GM23248 (cell line): ENCODE results near the gene RABL2A. TPM values are rescaled to one million over a fixed set of nuclear protein-coding genes. Genes with fewer than 3 reads are reported as not detected.
"Not testable (repeated sequence)": the region's sequence is repeated elsewhere in the genome, so short reads cannot be mapped to it uniquely, and the experiment has no call there.

Source experiments
- DNase-seq: peaks from one replicate; pipeline ENCODE4 v3.0.0-alpha.2; 2015
- H2AFZ ChIP-seq: fragments of 200-600 bp; sonication (generic); 2 replicates; pipeline ENCODE4 v1.6.1; 2016; ENCODE audit warnings: antibody characterized with exemption
- H3F3A ChIP-seq: fragments of 200-600 bp; sonication (generic); 2 replicates; pipeline ENCODE4 v1.6.1; 2016; ENCODE audit warnings: mild to moderate bottlenecking, antibody characterized with exemption, mixed run types; ENCODE audit not compliant: insufficient read depth
- H3K27ac ChIP-seq: fragments of 200-600 bp; sonication (generic); 2 replicates; pipeline ENCODE4 v1.5.1; 2016; ENCODE audit warnings: mild to moderate bottlenecking
- H3K27me3 ChIP-seq: fragments of 200-600 bp; sonication (generic); replicated peaks from 2 replicates; pipeline ENCODE4 v1.6.1; 2016; ENCODE audit warnings: mild to moderate bottlenecking; ENCODE audit not compliant: insufficient read depth
- H3K36me3 ChIP-seq: fragments of 200-600 bp; sonication (generic); 2 replicates; pipeline ENCODE4 v1.6.1; 2016; ENCODE audit warnings: low read depth, mild to moderate bottlenecking
- H3K4me1 ChIP-seq: fragments of 200-600 bp; sonication (generic); 2 replicates; pipeline ENCODE4 v1.6.1; 2016; ENCODE audit warnings: mild to moderate bottlenecking; ENCODE audit not compliant: insufficient read depth
- H3K4me2 ChIP-seq: fragments of 200-600 bp; sonication (generic); one replicate; pipeline ENCODE4 v1.6.1; 2016; ENCODE audit warnings: mild to moderate bottlenecking; ENCODE audit not compliant: unreplicated experiment
- H3K4me3 ChIP-seq: fragments of 200-600 bp; sonication (generic); 2 replicates; pipeline ENCODE4 v1.5.1; 2016; ENCODE audit warnings: mild to moderate bottlenecking
- H3K79me2 ChIP-seq: fragments of 200-600 bp; sonication (generic); 2 replicates; pipeline ENCODE4 v1.6.1; 2016; ENCODE audit warnings: mild to moderate bottlenecking; ENCODE audit not compliant: insufficient read depth
- H3K9ac ChIP-seq: fragments of 200-600 bp; sonication (generic); 2 replicates; pipeline ENCODE4 v1.6.1; 2016; ENCODE audit warnings: mild to moderate bottlenecking
- H3K9me2 ChIP-seq: fragments of 200-600 bp; sonication (generic); 2 replicates; pipeline ENCODE4 v1.6.1; 2016; ENCODE audit warnings: mixed run types, mild to moderate bottlenecking, moderate library complexity; ENCODE audit not compliant: insufficient read depth
- H3K9me3 ChIP-seq: fragments of 200-600 bp; sonication (generic); one replicate; pipeline ENCODE4 v1.6.1; 2017; ENCODE audit warnings: low read depth
- H4K20me1 ChIP-seq: fragments of 200-600 bp; sonication (generic); 2 replicates; pipeline ENCODE4 v1.6.0; 2016; ENCODE audit not compliant: insufficient read depth
- EZH2 ChIP-seq: fragments of 200-600 bp; sonication (generic); IDR thresholded peaks from 2 replicates; pipeline ENCODE4 v1.6.1; 2018; ENCODE audit warnings: antibody characterized with exemption, mild to moderate bottlenecking; ENCODE audit not compliant: insufficient read depth, poor library complexity, severe bottlenecking
- EZH2phosphoT487 ChIP-seq: fragments of 200-600 bp; sonication (generic); IDR thresholded peaks from 2 replicates; pipeline ENCODE4 v1.6.1; 2018; ENCODE audit warnings: antibody characterized with exemption, moderate library complexity, mild to moderate bottlenecking, low read depth; ENCODE audit not compliant: insufficient read depth
- WGBS, 2 experiments: methylation state at CpG; one replicate each; pipeline ENCODE4 v1.1.6; 2015 to 2017; ENCODE audit warnings: low lambda C conversion rate in 2 of 2, low coverage in 1 of 2; ENCODE audit errors: missing lambda C conversion rate in 2 of 2; 5-methylcytosine and 5-hydroxymethylcytosine counted together
- in situ Hi-C: fragments of 300-500 bp; cut with MboI; formaldehyde crosslinking; loops from 2 replicates; pipeline ENCODE4 v1.15.0; 2020
- polyA plus RNA-seq: library from polyadenylated mRNA; unstranded; fragments of >200 nt; fragmentation: Nextera tagmentation; extraction: Ambion mirVana; gene quantifications from 2 replicates; pipeline ENCODE4 v1.2.1, GENCODE V29; 2016
- total RNA-seq: library from RNA; depleted of rRNA; stranded (reverse); fragments of >200 nt; shearing (Covaris generic); gene quantifications from 2 replicates; pipeline ENCODE4 v1.2.3, GENCODE V29; 2014

RABL2A gene
- total and polyA plus RNA-seq, 2 experiments from 2014 or later = 4.3 to 9.7 TPM

- in situ Hi-C loops, H2AFZ ChIP-seq, H3K9me2 ChIP-seq, H3K27me3 ChIP-seq, H3K79me2 ChIP-seq, H3K9me3 ChIP-seq, H3K27ac ChIP-seq, H3K4me2 ChIP-seq, H3K9ac ChIP-seq, H4K20me1 ChIP-seq, H3F3A ChIP-seq, H3K4me1 ChIP-seq, H3K4me3 ChIP-seq, H3K36me3 ChIP-seq: not testable (repeated sequence)
- peak; percentile 64 for DNase-seq
- 83 to 85% methylated on average over 45 to 49 of the region's 51 CpGs for WGBS, 2 experiments
Observed at GRCh38 chr2:113602040-113602769, 24.9 kb upstream of the RABL2A start.

- no peak for DNase-seq
- Histone ChIP-seq H3K27ac (peak overlapping the region; percentile 51), H3K4me2 (no peak overlapping the region), H4K20me1 (no peaks in the 10 kb centered on the region), H3K27me3 (no peaks in the 10 kb centered on the region), H3K4me1 (no peaks in the 10 kb centered on the region), H3K4me3 (peak overlapping the region; percentile 68), H3K9me3 (no peaks in the 10 kb centered on the region), H3F3A (no peaks in the 10 kb centered on the region), H3K9me2 (no peaks in the 10 kb centered on the region), H3K79me2 (no peaks in the 10 kb centered on the region), H2AFZ (no peak overlapping the region), H3K36me3 (no peaks in the 10 kb centered on the region), H3K9ac (peak overlapping the region; percentile 61)
- in situ Hi-C loops = no loop called here
- TF ChIP-seq EZH2phosphoT487 (no peak), EZH2 (no peak)
- 73% methylated on average over 2 of the region's 2 CpGs; no CpG with 5 or more reads in 1 of the 2 experiments for WGBS, 2 experiments
Observed at GRCh38 chr2:113602869-113603466, 24.1 kb upstream of the RABL2A start.

- H3K4me1 ChIP-seq, H3K36me3 ChIP-seq, H3K4me2 ChIP-seq, in situ Hi-C loops, H2AFZ ChIP-seq, H3K9me2 ChIP-seq, H4K20me1 ChIP-seq, H3K79me2 ChIP-seq, H3F3A ChIP-seq, H3K27me3 ChIP-seq, H3K9me3 ChIP-seq: not testable (repeated sequence)
- H3K9ac ChIP-seq = peak overlapping the region; percentile 71
- WGBS, 2 experiments = 35 to 45% methylated on average over 12 to 80 of the region's 84 CpGs
- H3K27ac ChIP-seq = peak overlapping the region; percentile 51
- peak; percentile 83 for DNase-seq
- H3K4me3 ChIP-seq = peak overlapping the region; percentile 68
Observed at GRCh38 chr2:113603467-113604084, 23.5 kb upstream of the RABL2A start.

- Histone ChIP-seq H3K9ac (peak overlapping the region; percentile 71), H3K4me3 (peak overlapping the region; percentile 62)
- H4K20me1 ChIP-seq, H3K4me1 ChIP-seq, H3K27me3 ChIP-seq, H2AFZ ChIP-seq, H3K79me2 ChIP-seq, in situ Hi-C loops, H3K9me2 ChIP-seq, H3K9me3 ChIP-seq, H3K36me3 ChIP-seq, H3F3A ChIP-seq, H3K4me2 ChIP-seq, H3K27ac ChIP-seq: not testable (repeated sequence)
- 1 to 7% methylated on average over 17 to 19 of the region's 20 CpGs for WGBS, 2 experiments
- peak; percentile 79 for DNase-seq
Observed at GRCh38 chr2:113604085-113604477, 23.0 kb upstream of the RABL2A start.

GRCh38 chr2:113604661-113605060 is 22.4 kb upstream of the RABL2A start:
- H3K4me3 ChIP-seq, H3K27ac ChIP-seq, H3K27me3 ChIP-seq, DNase-seq, H3K79me2 ChIP-seq, H3K9me2 ChIP-seq, H3K36me3 ChIP-seq, H3F3A ChIP-seq, H3K9me3 ChIP-seq, H3K9ac ChIP-seq, H2AFZ ChIP-seq, H4K20me1 ChIP-seq, H3K4me1 ChIP-seq, in situ Hi-C loops, H3K4me2 ChIP-seq: not testable (repeated sequence)
- 76 to 77% methylated on average over 5 of the region's 5 CpGs for WGBS, 2 experiments

GRCh38 chr2:113606036-113606435 is 21.0 kb upstream of the RABL2A start:
- H3K9ac ChIP-seq, H3K4me3 ChIP-seq, in situ Hi-C loops, H4K20me1 ChIP-seq, H2AFZ ChIP-seq, H3K4me2 ChIP-seq, H3K27ac ChIP-seq, H3K4me1 ChIP-seq, H3K36me3 ChIP-seq, H3K27me3 ChIP-seq, H3K9me2 ChIP-seq, H3F3A ChIP-seq, DNase-seq, H3K9me3 ChIP-seq, H3K79me2 ChIP-seq: not testable (repeated sequence)
- 52 to 72% methylated on average over 1 of the region's 1 CpG for WGBS, 2 experiments

GRCh38 chr2:113609822-113610221 is 17.2 kb upstream of the RABL2A start:
- DNase-seq, H3K79me2 ChIP-seq, H3F3A ChIP-seq, H3K4me2 ChIP-seq, H3K36me3 ChIP-seq, H4K20me1 ChIP-seq, H3K4me3 ChIP-seq, H3K9ac ChIP-seq, H3K27ac ChIP-seq, H3K4me1 ChIP-seq, in situ Hi-C loops, H2AFZ ChIP-seq, H3K9me2 ChIP-seq, H3K9me3 ChIP-seq, H3K27me3 ChIP-seq: not testable (repeated sequence)
- whole genome bisulfite sequencing, 2 experiments = 69 to 85% methylated on average over 5 to 7 of the region's 7 CpGs
